HL-60 (cell line): ENCODE measurements around the gene TSEN2.

Experiments
- DNase-seq, 2 experiments: peaks; one replicate each; pipeline ENCODE4 v3.0.0-alpha.2; 2010 to 2020; ENCODE audit warnings: low read depth in 1 of 2, low spot score in 1 of 2
- H3K27ac ChIP-seq: fragments of 250-450 bp; sonication (Bioruptor Pico); replicated peaks from 2 replicates; pipeline ENCODE4 v1.5.1; 2020; ENCODE audit warnings: mild to moderate bottlenecking, moderate library complexity
- H3K27me3 ChIP-seq: fragments of 250-450 bp; sonication (Bioruptor Pico); 2 replicates; pipeline ENCODE4 v1.5.1; 2021; ENCODE audit warnings: mild to moderate bottlenecking, moderate library complexity; ENCODE audit not compliant: insufficient read depth, poor library complexity, severe bottlenecking
- H3K4me3 ChIP-seq: replicated peaks from 2 replicates; pipeline ENCODE4 v1.5.1; 2011; ENCODE audit warnings: mild to moderate bottlenecking, control low read depth, low read length; ENCODE audit not compliant: insufficient read depth
- CTCF ChIP-seq: IDR thresholded peaks from one replicate; pipeline ENCODE4 v1.5.1; 2011; ENCODE audit warnings: low read length, control low read depth, inconsistent platforms; ENCODE audit not compliant: insufficient read depth
- GABPA ChIP-seq: IDR thresholded peaks from 2 replicates; pipeline ENCODE4 v1.6.1; 2012; ENCODE audit warnings: low read depth
- POLR2AphosphoS5 ChIP-seq: IDR thresholded peaks from 2 replicates; pipeline ENCODE4 v1.6.1; 2012; ENCODE audit warnings: low read depth
- SPI1 ChIP-seq: IDR thresholded peaks from 2 replicates; pipeline ENCODE4 v1.6.1; 2012; ENCODE audit warnings: low read depth, mild to moderate bottlenecking, borderline replicate concordance
- TF ChIP-seq, protein P1 (sequence below): IDR thresholded peaks from 2 replicates; pipeline ENCODE4 v1.6.1; 2012; ENCODE audit warnings: low read depth; ENCODE audit not compliant: insufficient replicate concordance

TSEN2 gene

GRCh38 chr3:12472000-12472610, 12.2 kb upstream of the TSEN2 start:
- Histone ChIP-seq H3K4me3 (no peak overlapping the region), H3K27ac (no peak overlapping the region), H3K27me3 (no peaks in the 10 kb centered on the region)
- no peak for DNase-seq
- TF ChIP-seq POLR2AphosphoS5 (no peak), GABPA (no peak), SPI1 (no peak), CTCF (no peak)
- TF ChIP-seq, protein P1, sequence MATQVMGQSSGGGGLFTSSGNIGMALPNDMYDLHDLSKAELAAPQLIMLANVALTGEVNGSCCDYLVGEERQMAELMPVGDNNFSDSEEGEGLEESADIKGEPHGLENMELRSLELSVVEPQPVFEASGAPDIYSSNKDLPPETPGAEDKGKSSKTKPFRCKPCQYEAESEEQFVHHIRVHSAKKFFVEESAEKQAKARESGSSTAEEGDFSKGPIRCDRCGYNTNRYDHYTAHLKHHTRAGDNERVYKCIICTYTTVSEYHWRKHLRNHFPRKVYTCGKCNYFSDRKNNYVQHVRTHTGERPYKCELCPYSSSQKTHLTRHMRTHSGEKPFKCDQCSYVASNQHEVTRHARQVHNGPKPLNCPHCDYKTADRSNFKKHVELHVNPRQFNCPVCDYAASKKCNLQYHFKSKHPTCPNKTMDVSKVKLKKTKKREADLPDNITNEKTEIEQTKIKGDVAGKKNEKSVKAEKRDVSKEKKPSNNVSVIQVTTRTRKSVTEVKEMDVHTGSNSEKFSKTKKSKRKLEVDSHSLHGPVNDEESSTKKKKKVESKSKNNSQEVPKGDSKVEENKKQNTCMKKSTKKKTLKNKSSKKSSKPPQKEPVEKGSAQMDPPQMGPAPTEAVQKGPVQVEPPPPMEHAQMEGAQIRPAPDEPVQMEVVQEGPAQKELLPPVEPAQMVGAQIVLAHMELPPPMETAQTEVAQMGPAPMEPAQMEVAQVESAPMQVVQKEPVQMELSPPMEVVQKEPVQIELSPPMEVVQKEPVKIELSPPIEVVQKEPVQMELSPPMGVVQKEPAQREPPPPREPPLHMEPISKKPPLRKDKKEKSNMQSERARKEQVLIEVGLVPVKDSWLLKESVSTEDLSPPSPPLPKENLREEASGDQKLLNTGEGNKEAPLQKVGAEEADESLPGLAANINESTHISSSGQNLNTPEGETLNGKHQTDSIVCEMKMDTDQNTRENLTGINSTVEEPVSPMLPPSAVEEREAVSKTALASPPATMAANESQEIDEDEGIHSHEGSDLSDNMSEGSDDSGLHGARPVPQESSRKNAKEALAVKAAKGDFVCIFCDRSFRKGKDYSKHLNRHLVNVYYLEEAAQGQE, result no peak

DNA sequence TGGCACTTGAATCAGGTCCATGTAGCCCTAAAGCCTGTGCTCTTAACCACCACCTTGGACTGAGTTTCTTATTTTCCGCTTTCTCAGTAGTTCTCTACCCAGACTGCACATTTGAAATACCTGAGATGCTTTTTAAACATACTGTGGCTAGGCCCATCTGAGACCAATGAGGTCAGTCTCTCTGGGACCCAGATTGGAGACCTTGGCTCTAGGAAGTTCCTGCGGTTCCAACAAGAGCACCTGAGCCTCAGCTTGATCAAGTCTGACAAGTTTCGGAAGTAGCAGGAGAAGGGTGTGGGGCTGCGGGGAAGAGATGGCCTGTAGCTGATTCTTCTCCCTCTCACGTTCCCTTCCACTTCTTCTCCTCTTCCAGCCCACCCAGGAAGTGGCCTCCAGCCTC, 11.5 kb upstream of the TSEN2 start:
- DNase-seq, result no peak
- Histone ChIP-seq H3K4me3 (no peak overlapping the region), H3K27me3 (no peaks in the 10 kb centered on the region), H3K27ac (no peak overlapping the region)
- TF ChIP-seq GABPA (no peak), SPI1 (no peak), POLR2AphosphoS5 (no peak), CTCF (no peak)
- TF ChIP-seq, protein P1, result no peak

GRCh38 chr3:12473511-12473910, 10.8 kb upstream of the TSEN2 start:
- Histone ChIP-seq H3K27ac (no peak overlapping the region), H3K4me3 (no peak overlapping the region), H3K27me3 (no peaks in the 10 kb centered on the region)
- no peak for TF ChIP-seq CTCF
- no peak for DNase-seq

DNA sequence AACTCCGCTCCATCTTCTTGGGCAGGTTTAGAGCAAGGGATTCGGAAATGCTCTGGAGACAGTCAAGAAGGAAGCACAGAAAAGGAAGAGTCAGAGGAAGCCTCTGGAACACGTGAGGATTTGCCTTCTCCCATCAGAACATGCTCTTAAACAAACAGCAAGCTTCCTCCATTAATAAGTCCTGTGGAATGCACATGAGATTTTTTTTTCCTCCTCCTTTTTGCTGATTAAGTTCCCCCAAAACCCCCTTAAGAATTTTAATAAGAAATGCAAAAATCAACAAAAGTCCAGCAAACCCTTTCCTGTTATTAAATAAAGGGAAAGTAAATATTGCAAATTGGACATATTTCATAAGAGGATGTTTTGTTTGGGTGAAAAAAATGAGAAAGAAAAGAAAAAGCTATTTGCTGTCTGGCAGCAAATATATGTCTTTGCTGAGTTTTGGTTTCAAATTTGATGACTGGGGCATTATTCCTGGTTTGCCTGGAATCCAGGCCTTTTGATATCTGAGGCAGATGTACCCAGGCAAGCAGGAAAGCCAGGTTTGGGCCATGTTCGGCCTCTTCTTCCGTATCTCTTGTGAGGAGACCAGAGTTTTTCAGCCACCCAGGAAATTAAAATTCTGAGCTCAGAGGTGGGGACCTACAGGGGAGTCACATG, 7.9 kb upstream of the TSEN2 start:
- Histone ChIP-seq H3K4me3 (no peak overlapping the region), H3K27me3 (no peaks in the 10 kb centered on the region), H3K27ac (no peak overlapping the region)
- no peak for DNase-seq
- TF ChIP-seq, protein P1, result no peak
- TF ChIP-seq POLR2AphosphoS5, result no peak
- TF ChIP-seq GABPA, result no peak
- TF ChIP-seq CTCF, result no peak
- no peak for TF ChIP-seq SPI1
